Hepatocyte (in vitro differentiated cells): ENCODE data around the gene LONP2. TPM values are rescaled to one million over a fixed set of nuclear protein-coding genes. Genes with fewer than 3 reads are reported as not detected.

Experiments used
- DNase-seq: peaks from one replicate; pipeline ENCODE4 v3.0.0-alpha.2; 2016; ENCODE audit warnings: low spot score
- H2AFZ ChIP-seq: fragments of 200-600 bp; sonication (generic); 2 replicates; pipeline ENCODE4 v1.6.0; 2016; ENCODE audit warnings: antibody characterized with exemption, mild to moderate bottlenecking
- H3K27ac ChIP-seq: fragments of 200-600 bp; sonication (generic); 2 replicates; pipeline ENCODE4 v1.5.1; 2016; ENCODE audit warnings: mild to moderate bottlenecking
- H3K27me3 ChIP-seq: fragments of 200-600 bp; sonication (generic); 2 replicates; pipeline ENCODE4 v1.6.1; 2016
- H3K36me3 ChIP-seq: fragments of 200-600 bp; sonication (generic); replicated peaks from 2 replicates; pipeline ENCODE4 v1.5.1; 2016; ENCODE audit warnings: low read depth; ENCODE audit not compliant: insufficient read depth
- H3K4me1 ChIP-seq: fragments of 200-600 bp; sonication (generic); 2 replicates; pipeline ENCODE4 v1.5.1; 2016; ENCODE audit warnings: mild to moderate bottlenecking, moderate library complexity; ENCODE audit not compliant: insufficient read depth
- H3K4me2 ChIP-seq: fragments of 200-600 bp; sonication (generic); 2 replicates; pipeline ENCODE4 v1.6.0; 2016
- H3K4me3 ChIP-seq: fragments of 200-600 bp; sonication (generic); 2 replicates; pipeline ENCODE4 v1.5.1; 2016; ENCODE audit warnings: mild to moderate bottlenecking
- H3K79me2 ChIP-seq: fragments of 200-600 bp; sonication (generic); 2 replicates; pipeline ENCODE4 v1.6.0; 2017; ENCODE audit warnings: mild to moderate bottlenecking
- H3K9me2 ChIP-seq: fragments of 200-600 bp; sonication (generic); replicated peaks from 2 replicates; pipeline ENCODE4 v1.6.0; 2017; ENCODE audit warnings: mild to moderate bottlenecking; ENCODE audit not compliant: insufficient read depth
- H3K9me3 ChIP-seq: fragments of 200-600 bp; sonication (generic); 2 replicates; pipeline ENCODE4 v1.5.1; 2016; ENCODE audit warnings: low read depth, mild to moderate bottlenecking
- H4K20me1 ChIP-seq: fragments of 200-600 bp; sonication (generic); 2 replicates; pipeline ENCODE4 v1.6.0; 2016; ENCODE audit warnings: mild to moderate bottlenecking; ENCODE audit not compliant: insufficient read depth, poor library complexity, severe bottlenecking
- CTCF ChIP-seq: fragments of 200-600 bp; sonication (generic); IDR thresholded peaks from 2 replicates; pipeline ENCODE4 v1.5.1; 2016; ENCODE audit warnings: antibody characterized with exemption, mild to moderate bottlenecking; ENCODE audit not compliant: poor library complexity
- EZH2 ChIP-seq: fragments of 200-600 bp; sonication (generic); IDR thresholded peaks from 2 replicates; pipeline ENCODE4 v1.6.1; 2016; ENCODE audit warnings: antibody characterized with exemption, mild to moderate bottlenecking, borderline replicate concordance
- EZH2phosphoT487 ChIP-seq: fragments of 200-600 bp; sonication (generic); IDR thresholded peaks from one replicate; pipeline ENCODE4 v1.6.1; 2018; ENCODE audit warnings: antibody characterized with exemption, mild to moderate bottlenecking, low read depth, moderate library complexity; ENCODE audit not compliant: unreplicated experiment, severe bottlenecking
- WGBS: methylation state at CpG from one replicate; pipeline ENCODE4 v1.1.6; 2016; ENCODE audit warnings: low lambda C conversion rate; ENCODE audit errors: missing lambda C conversion rate; 5-methylcytosine and 5-hydroxymethylcytosine counted together
- polyA plus RNA-seq: library from polyadenylated mRNA; unstranded; fragments of >200 nt; fragmentation: Nextera tagmentation; extraction: Ambion mirVana; gene quantifications from 2 replicates; pipeline ENCODE4 v1.2.1, GENCODE V29; 2016
- total RNA-seq: library from RNA; depleted of rRNA; stranded (reverse); fragments of >200 nt; gene quantifications from 2 replicates; pipeline ENCODE4 v1.2.3, GENCODE V29; 2014

LONP2 gene
- total and polyA plus RNA-seq, 2 experiments from 2014 or later: 30.1 to 56.8 TPM

- no peaks in the 10 kb centered on the region for H4K20me1 ChIP-seq
These were observed 38.6 kb downstream of the LONP2 start for GRCh38 chr16:48282636-48283263.

GRCh38 chr16:48284772-48285409 is 40.8 kb downstream of the LONP2 start:
- no peak for DNase-seq
- 79% methylated on average over 4 of the region's 4 CpGs for WGBS
- no peaks in the 10 kb centered on the region for H3K9me2 ChIP-seq

More at GRCh38 chr16:48282636-48283263, 38.6 kb downstream of the LONP2 start:
- H3K27me3 ChIP-seq: no peaks in the 10 kb centered on the region
- H2AFZ ChIP-seq: no peak overlapping the region
- TF ChIP-seq EZH2phosphoT487: no peak
- TF ChIP-seq CTCF: no peak
- H3K79me2 ChIP-seq: peaks cover 33% of the 10 kb centered on the region
- H3K9me2 ChIP-seq: no peaks in the 10 kb centered on the region
- H3K36me3 ChIP-seq: peaks cover 6% of the 10 kb centered on the region
- 95% methylated on average over 2 of the region's 2 CpGs for WGBS
- no peak for DNase-seq
- no peak overlapping the region for H3K4me2 ChIP-seq
- no peak overlapping the region for H3K4me3 ChIP-seq
- no peaks in the 10 kb centered on the region for H3K4me1 ChIP-seq
- no peak overlapping the region for H3K27ac ChIP-seq
- H3K9me3 ChIP-seq: peaks cover 6% of the 10 kb centered on the region

GRCh38 chr16:48287239-48287638 is 43.1 kb downstream of the LONP2 start:
- peaks cover 6% of the 10 kb centered on the region for H3K9me3 ChIP-seq
- no peak overlapping the region for H3K4me2 ChIP-seq
- no peaks in the 10 kb centered on the region for H4K20me1 ChIP-seq
- H3K36me3 ChIP-seq: peaks cover 6% of the 10 kb centered on the region
- no peaks in the 10 kb centered on the region for H3K9me2 ChIP-seq
- DNase-seq: no peak
- H3K27me3 ChIP-seq: no peaks in the 10 kb centered on the region
- H3K4me3 ChIP-seq: no peak overlapping the region
- H3K79me2 ChIP-seq: peaks cover 22% of the 10 kb centered on the region
- no peak overlapping the region for H3K27ac ChIP-seq
- H2AFZ ChIP-seq: no peak overlapping the region
- no peaks in the 10 kb centered on the region for H3K4me1 ChIP-seq
- no peak for TF ChIP-seq CTCF
- TF ChIP-seq EZH2: no peak
- no peak for TF ChIP-seq EZH2phosphoT487

More at GRCh38 chr16:48284772-48285409, 40.8 kb downstream of the LONP2 start:
- no peaks in the 10 kb centered on the region for H3K4me1 ChIP-seq
- H3K27ac ChIP-seq: no peak overlapping the region
- TF ChIP-seq EZH2 (no peak), CTCF (peak; percentile 4), EZH2phosphoT487 (no peak)
- no peaks in the 10 kb centered on the region for H4K20me1 ChIP-seq
- no peak overlapping the region for H3K4me2 ChIP-seq
- peaks cover 6% of the 10 kb centered on the region for H3K9me3 ChIP-seq
- H2AFZ ChIP-seq: no peak overlapping the region
- H3K27me3 ChIP-seq: no peaks in the 10 kb centered on the region
- no peak overlapping the region for H3K4me3 ChIP-seq
- H3K79me2 ChIP-seq: peaks cover 23% of the 10 kb centered on the region
- peaks cover 6% of the 10 kb centered on the region for H3K36me3 ChIP-seq
